WTC11 (cell line): Measurements from ENCODE around the gene GABBR2. TPM values are rescaled to one million over a fixed set of nuclear protein-coding genes. Genes with fewer than 3 reads are reported as not detected.
"Not testable (repeated sequence)": the region's sequence is repeated elsewhere in the genome, so short reads cannot be mapped to it uniquely, and the experiment has no call there.

Experiments used
- ATAC-seq: fragments of 200-7000 bp; cut with Tn5 transposase; 2 replicates; pipeline ENCODE4 v1.10.0; 2021; ENCODE audit warnings: mild to moderate bottlenecking, moderate library complexity
- CTCF ChIA-PET: fragments of 300-600 bp; sonication (Branson Sonifier 250); formaldehyde crosslinking; loops from one replicate; lab custom pipeline; 2021; ENCODE audit warnings: antibody characterized with exemption; lab: Charles Lee
- POLR2A ChIA-PET: fragments of 350-600 bp; sonication (Branson Sonifier 250); formaldehyde crosslinking; loops from one replicate; lab custom pipeline; 2021; ENCODE audit warnings: antibody characterized with exemption; lab: Charles Lee
- DNase-seq: peaks from one replicate; pipeline ENCODE4 v3.0.0; 2021; ENCODE audit warnings: low spot score
- H3K27ac Mint-ChIP-seq: 2 replicates; pipeline ENCODE4 v1.8.0; 2021; ENCODE audit warnings: mixed read lengths
- H3K27me3 Mint-ChIP-seq: 2 replicates; pipeline ENCODE4 v1.8.0; 2021; ENCODE audit warnings: low read depth, mild to moderate bottlenecking, moderate library complexity, mixed read lengths
- H3K36me3 Mint-ChIP-seq: 2 replicates; pipeline ENCODE4 v1.8.0; 2021; ENCODE audit warnings: mixed read lengths
- H3K4me1 Mint-ChIP-seq: 2 replicates; pipeline ENCODE4 v1.8.0; 2022; ENCODE audit warnings: mixed read lengths
- H3K4me3 Mint-ChIP-seq: 2 replicates; pipeline ENCODE4 v1.8.0; 2021; ENCODE audit warnings: mild to moderate bottlenecking, moderate library complexity, mixed read lengths
- H3K9me3 Mint-ChIP-seq: 2 replicates; pipeline ENCODE4 v1.8.0; 2021; ENCODE audit warnings: mixed read lengths
- CBFB ChIP-seq: sonication (generic); formaldehyde crosslinking; IDR thresholded peaks from 2 replicates; pipeline ENCODE4 v1.8.1; 2022; ENCODE audit warnings: mild to moderate bottlenecking, low read depth, missing genetic modification reagents
- CREB1 ChIP-seq: sonication (generic); formaldehyde crosslinking; IDR thresholded peaks from 2 replicates; pipeline ENCODE4 v1.8.0; 2023; ENCODE audit warnings: mild to moderate bottlenecking, missing genetic modification reagents
- CTCF ChIP-seq: fragments of 200-600 bp; IDR thresholded peaks from 2 replicates; pipeline ENCODE4 v1.8.0; 2022; ENCODE audit warnings: antibody characterized with exemption
- ELF4 ChIP-seq: sonication (generic); formaldehyde crosslinking; IDR thresholded peaks from 2 replicates; pipeline ENCODE4 v1.8.1; 2022; ENCODE audit warnings: low read depth, mild to moderate bottlenecking, moderate library complexity, missing genetic modification reagents
- ETV6 ChIP-seq: sonication (generic); formaldehyde crosslinking; IDR thresholded peaks from 2 replicates; pipeline ENCODE4 v1.8.1; 2022; ENCODE audit warnings: mild to moderate bottlenecking, missing genetic modification reagents
- FOXK1 ChIP-seq: sonication (generic); formaldehyde crosslinking; IDR thresholded peaks from 2 replicates; pipeline ENCODE4 v1.8.0; 2022; ENCODE audit warnings: mild to moderate bottlenecking, moderate library complexity, missing genetic modification reagents
- GTF2I ChIP-seq: fragments of 250-450 bp; sonication (Bioruptor Pico); conservative IDR thresholded peaks from 2 replicates; pipeline ENCODE4 v1.4.0; 2021; ENCODE audit warnings: mild to moderate bottlenecking
- IRF2 ChIP-seq: sonication (generic); formaldehyde crosslinking; IDR thresholded peaks from 2 replicates; pipeline ENCODE4 v1.8.0; 2022; ENCODE audit warnings: low read depth, missing genetic modification reagents, borderline replicate concordance
- NR3C1 ChIP-seq: sonication (generic); formaldehyde crosslinking; conservative IDR thresholded peaks from 2 replicates; pipeline ENCODE4 v1.8.1; 2023; ENCODE audit warnings: low read depth, mild to moderate bottlenecking, missing genetic modification reagents
- PREB ChIP-seq: sonication (generic); formaldehyde crosslinking; IDR thresholded peaks from 2 replicates; pipeline ENCODE4 v1.8.1; 2022; ENCODE audit warnings: mild to moderate bottlenecking, missing genetic modification reagents, moderate library complexity, borderline replicate concordance
- TCF7 ChIP-seq: sonication (generic); formaldehyde crosslinking; IDR thresholded peaks from 2 replicates; pipeline ENCODE4 v1.8.0; 2022; ENCODE audit warnings: mild to moderate bottlenecking, low read depth, missing genetic modification reagents, moderate library complexity
- ZMAT4 ChIP-seq: fragments of 250-450 bp; sonication (Bioruptor Pico); IDR thresholded peaks from 2 replicates; pipeline ENCODE4 v1.9.0; 2021; ENCODE audit warnings: mild to moderate bottlenecking
- ZNF121 ChIP-seq: sonication (generic); formaldehyde crosslinking; IDR thresholded peaks from 2 replicates; pipeline ENCODE4 v1.8.0; 2023; ENCODE audit warnings: missing genetic modification reagents
- ZNF512 ChIP-seq: sonication (generic); formaldehyde crosslinking; IDR thresholded peaks from 2 replicates; pipeline ENCODE4 v1.8.1; 2022; ENCODE audit warnings: missing genetic modification reagents, borderline replicate concordance
- total RNA-seq: library from RNA; stranded (reverse); gene quantifications from 3 replicates; pipeline ENCODE4 v1.2.3, GENCODE V29; 2021

GABBR2 gene
- total RNA-seq, 1 experiment from 2014 or later: 0.92 TPM

- H3K4me1 Mint-ChIP-seq: peaks cover 6% of the 10 kb centered on the region; the same call in 1 of the 2 replicates
- CTCF ChIA-PET: interaction anchor here (2.1 kb wide), 1 partner anchor 9 kb away, joined by 6 read pairs; no protein-coding TSS in a partner anchor
- no peaks in the 10 kb centered on the region; the same call in 1 of the 2 replicates for H3K27me3 Mint-ChIP-seq
- no peak overlapping the region for H3K4me3 Mint-ChIP-seq
- H3K36me3 Mint-ChIP-seq: no peaks in the 10 kb centered on the region
- peak; percentile 52; the same call in 1 of the 2 replicates for ATAC-seq
- POLR2A ChIA-PET: no interaction called here
- H3K27ac Mint-ChIP-seq: no peak overlapping the region
- TF ChIP-seq CBFB (CRISPR knock-in tag) (no peak), NR3C1 (CRISPR knock-in tag) (no peak), GTF2I (CRISPR knock-in tag) (no peak), PREB (CRISPR knock-in tag) (no peak), TCF7 (CRISPR knock-in tag) (no peak), ELF4 (no peak), IRF2 (no peak), FOXK1 (CRISPR knock-in tag) (no peak), ZMAT4 (CRISPR knock-in tag) (no peak), ZNF121 (CRISPR knock-in tag) (no peak)
- no peaks in the 10 kb centered on the region for H3K9me3 Mint-ChIP-seq
- no peak for DNase-seq
Observed at GRCh38 chr9:98686961-98687855, 21.5 kb downstream of the GABBR2 start.

GRCh38 chr9:98684816-98685215 lies 23.9 kb downstream of the GABBR2 start:
- H3K36me3 Mint-ChIP-seq, H3K27ac Mint-ChIP-seq, H3K27me3 Mint-ChIP-seq, DNase-seq, H3K4me1 Mint-ChIP-seq, POLR2A ChIA-PET, ATAC-seq, H3K4me3 Mint-ChIP-seq, H3K9me3 Mint-ChIP-seq: not testable (repeated sequence)
- CTCF ChIA-PET: interaction anchor here (1.3 kb wide), 1 partner anchor 42 kb away, joined by 3 read pairs; no protein-coding TSS in a partner anchor

GRCh38 chr9:98678244-98678842 lies 30.4 kb downstream of the GABBR2 start:
- peak; percentile 26; the same call in 1 of the 2 replicates for TF ChIP-seq CTCF
- TF ChIP-seq TCF7 (CRISPR knock-in tag): no peak
- TF ChIP-seq ETV6: peak; percentile 64; the same call in 1 of the 2 replicates
- TF ChIP-seq CREB1 (CRISPR knock-in tag): no peak
- TF ChIP-seq ZNF512: no peak
- TF ChIP-seq, all 79 proteins: peak for 2
- Mint-ChIP-seq H3K4me3 (peak overlapping the region; percentile 28; the same call in 1 of the 2 replicates), H3K27me3 (peaks cover 42% of the 10 kb centered on the region), H3K9me3 (peaks cover 24% of the 10 kb centered on the region), H3K27ac (no peak overlapping the region), H3K36me3 (peaks cover 15% of the 10 kb centered on the region), H3K4me1 (peaks cover 26% of the 10 kb centered on the region)
- CTCF ChIA-PET: interaction anchor here (0.5 to 2.3 kb wide), 20 partner anchors 9 to 638 kb away, joined by 3 to 13 read pairs (median 3); no protein-coding TSS in a partner anchor
- peak; percentile 94 for ATAC-seq
- peak; percentile 66 for DNase-seq
- POLR2A ChIA-PET: no interaction called here
